MM.1S (cell line): ENCODE data around the gene RPS6KB1.

Experiments used
- EZH2phosphoT487 ChIP-seq: fragments of 300-600 bp; sonication (generic); IDR thresholded peaks from 2 replicates; pipeline ENCODE4 v1.6.1; 2018; ENCODE audit warnings: antibody characterized with exemption, low read length
- TF ChIP-seq, protein P1 (sequence below): fragments of 300-600 bp; sonication (generic); IDR thresholded peaks from 2 replicates; pipeline ENCODE4 v1.5.1; 2016; ENCODE audit warnings: antibody characterized with exemption, low read length, mixed read lengths

DNA sequence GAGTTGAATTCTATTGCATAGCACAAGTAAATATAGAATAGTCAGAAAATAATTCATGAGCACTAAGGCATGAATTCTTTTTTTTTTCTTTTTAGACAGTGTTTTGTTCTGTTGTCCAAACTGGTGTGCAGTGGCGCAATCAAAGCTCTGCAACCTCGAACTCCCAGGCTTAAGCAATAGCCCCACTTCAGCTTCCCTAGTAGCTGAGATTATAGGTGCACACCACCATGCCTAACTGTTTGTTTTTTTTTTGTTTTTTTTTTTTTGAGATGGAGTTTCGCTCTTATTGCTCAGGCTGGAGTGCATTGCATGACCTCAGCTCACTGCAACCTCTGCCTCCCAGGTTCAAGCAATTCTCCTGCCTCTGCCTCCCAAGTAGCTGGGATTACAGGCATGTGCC lies 16.8 kb upstream of the RPS6KB1 start:
- TF ChIP-seq EZH2phosphoT487, result no peak
- TF ChIP-seq, protein P1, sequence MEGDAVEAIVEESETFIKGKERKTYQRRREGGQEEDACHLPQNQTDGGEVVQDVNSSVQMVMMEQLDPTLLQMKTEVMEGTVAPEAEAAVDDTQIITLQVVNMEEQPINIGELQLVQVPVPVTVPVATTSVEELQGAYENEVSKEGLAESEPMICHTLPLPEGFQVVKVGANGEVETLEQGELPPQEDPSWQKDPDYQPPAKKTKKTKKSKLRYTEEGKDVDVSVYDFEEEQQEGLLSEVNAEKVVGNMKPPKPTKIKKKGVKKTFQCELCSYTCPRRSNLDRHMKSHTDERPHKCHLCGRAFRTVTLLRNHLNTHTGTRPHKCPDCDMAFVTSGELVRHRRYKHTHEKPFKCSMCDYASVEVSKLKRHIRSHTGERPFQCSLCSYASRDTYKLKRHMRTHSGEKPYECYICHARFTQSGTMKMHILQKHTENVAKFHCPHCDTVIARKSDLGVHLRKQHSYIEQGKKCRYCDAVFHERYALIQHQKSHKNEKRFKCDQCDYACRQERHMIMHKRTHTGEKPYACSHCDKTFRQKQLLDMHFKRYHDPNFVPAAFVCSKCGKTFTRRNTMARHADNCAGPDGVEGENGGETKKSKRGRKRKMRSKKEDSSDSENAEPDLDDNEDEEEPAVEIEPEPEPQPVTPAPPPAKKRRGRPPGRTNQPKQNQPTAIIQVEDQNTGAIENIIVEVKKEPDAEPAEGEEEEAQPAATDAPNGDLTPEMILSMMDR, result no peak
